GM19395 (cell line): ENCODE results near the gene MBNL1.
A peak's percentile ranks its signal among the peaks of the same experiment; 100 is the strongest.
"Not testable (repeated sequence)": the region's sequence is repeated elsewhere in the genome, so short reads cannot be mapped to it uniquely, and the experiment has no call there.

ENCODE experiments used
- ATAC-seq: cut with Tn5 transposase; IDR thresholded peaks from one replicate; pipeline ENCODE4 v1.9.1; 2021; ENCODE audit warnings: mild to moderate bottlenecking, moderate library complexity; ENCODE audit not compliant: unreplicated experiment

Gene MBNL1

DNA sequence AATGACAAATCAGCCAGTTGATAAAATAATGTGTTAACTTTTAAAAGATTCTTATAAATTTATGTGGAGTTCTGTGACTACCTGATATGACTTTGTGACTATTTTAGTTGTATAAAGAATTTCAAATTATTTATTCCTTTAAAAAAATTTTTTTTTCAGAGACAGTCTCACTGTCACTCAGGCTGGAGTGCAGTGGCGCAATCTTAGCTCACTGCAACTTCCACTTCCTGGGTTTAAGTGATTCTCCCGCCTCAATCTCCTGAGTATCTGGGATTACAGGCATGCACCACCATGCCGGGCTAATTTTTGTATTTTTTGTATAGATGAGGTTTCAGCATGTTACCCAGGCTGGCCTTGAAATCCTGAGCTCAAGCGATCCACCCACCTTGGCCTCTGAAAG lies 48.5 kb downstream of the MBNL1 start:
- ATAC-seq = no peak

DNA sequence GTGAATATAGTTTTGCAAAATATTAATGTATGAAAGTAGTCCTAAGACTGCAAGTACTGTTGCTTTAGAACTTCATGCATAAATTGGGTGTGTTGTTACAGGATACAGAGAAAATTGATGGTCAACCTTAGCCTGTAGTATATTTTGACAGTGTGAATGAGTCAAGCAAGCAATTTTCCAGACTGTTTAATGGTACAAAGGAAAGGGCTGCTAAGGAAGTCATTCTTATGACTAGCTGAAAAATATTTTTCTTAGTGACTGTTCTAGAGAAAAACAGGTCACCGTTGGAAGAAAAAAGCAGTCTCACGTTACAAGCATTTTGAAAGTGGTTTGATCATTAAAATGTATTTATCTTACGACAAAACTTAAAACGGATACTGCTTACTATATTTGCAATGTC lies 49.2 kb downstream of the MBNL1 start:
- ATAC-seq = no peak

DNA sequence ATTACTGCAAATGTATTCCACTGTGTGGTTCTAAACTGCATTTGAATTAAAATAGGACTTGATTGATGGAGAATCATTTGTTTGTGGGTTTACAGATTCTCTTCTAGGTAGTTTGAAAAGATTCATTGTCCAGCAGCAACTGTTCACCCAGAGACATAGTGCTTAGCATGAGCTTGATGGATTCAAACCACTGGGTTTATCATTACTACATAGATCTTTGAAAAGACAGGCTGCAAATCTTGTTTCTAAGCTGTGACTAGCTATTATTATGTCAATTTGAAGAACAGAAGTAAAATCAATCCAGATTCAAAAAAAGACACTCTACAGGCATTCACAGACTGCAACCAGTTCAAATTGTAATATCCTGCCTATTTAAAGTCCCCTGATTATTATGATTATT lies 49.8 kb downstream of the MBNL1 start:
- ATAC-seq = no peak

DNA sequence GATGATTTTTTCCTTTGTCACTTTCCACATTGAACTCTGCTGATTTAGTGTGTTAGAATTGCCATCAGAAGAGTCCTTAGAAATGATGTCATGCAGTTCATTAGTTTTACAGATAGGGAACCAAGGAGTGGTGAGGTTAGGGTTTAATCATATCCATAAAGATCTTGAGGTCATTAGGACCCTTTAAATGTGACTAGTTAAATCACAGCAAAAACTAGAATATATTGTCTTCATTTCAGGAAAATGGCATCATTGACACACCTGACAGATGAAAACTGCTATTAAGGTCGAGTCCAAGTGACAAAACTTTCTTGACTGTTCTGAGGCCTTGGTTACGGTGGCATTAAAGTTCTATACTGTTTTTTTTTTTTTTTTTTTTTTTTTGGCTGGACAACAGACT lies 50.5 kb downstream of the MBNL1 start:
- ATAC-seq = no peak

DNA sequence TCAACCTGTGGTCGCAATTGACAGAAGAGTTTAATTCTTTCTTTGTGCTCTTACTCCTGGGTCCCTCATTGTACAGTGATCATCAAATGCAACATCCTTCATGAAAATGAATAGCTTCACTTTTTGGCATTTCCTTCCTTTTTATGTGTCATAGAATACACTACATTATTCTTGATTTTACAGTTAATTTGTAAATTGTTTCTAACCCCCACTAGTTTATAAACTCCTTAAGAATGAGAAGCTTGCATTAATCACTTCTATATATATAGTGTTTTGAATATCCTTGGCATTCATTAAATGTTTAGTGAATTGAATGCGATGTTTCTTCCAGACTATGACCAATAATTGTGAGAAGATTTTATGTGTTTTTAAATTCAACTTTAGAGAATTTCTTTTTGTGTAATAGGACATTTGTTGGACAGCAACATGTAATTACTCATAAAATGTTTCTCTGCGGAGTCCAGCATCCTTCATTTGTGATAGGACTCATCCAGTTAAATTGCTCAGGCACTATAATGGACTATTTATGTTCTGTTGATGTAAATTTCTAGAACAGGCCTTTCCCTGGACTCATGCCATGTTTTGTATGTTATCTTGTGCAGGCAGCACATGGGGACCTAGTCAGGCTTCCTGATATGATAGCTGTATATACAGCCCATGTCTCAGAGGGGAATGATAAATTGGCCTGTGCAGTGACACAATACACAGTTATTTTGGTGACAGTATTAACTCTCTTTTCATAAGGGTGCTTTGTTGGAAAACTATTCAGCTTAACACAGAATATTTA lies 51.3 kb downstream of the MBNL1 start:
- no peak for ATAC-seq

DNA sequence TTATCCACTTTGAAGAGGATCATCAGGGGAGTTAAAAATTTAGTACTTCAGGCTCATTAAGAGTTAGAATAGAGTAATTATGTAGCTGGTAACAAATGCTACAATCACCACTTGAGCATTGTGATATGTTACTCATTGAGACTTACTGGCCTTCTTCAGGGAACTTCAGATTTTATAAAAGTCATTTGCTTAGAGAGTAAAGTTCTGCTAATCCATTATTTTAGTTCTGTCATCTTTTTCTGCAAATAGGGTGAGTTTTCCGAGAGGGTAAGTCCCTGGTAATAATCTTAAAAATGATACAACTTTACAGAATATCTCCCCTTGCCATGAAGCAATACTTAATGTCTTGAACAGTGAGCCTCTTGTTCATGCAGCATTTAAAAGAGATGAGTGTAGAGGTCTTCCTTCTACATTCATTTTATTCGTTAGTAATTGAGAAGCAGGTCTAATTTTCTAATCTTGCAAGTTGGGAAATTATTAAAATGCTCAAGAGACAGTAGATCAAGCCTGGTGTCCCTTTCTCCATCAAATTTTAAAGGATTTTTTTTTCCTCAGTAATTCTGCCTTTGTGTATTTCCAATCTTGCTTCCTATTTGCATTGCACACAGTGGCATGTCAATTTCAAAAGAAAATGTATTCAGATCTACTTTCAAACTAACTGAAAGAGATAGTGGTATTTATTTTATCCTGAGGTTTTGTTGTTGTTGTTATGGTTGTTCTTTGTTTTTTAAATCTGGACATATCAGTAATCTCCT lies 52.6 kb downstream of the MBNL1 start:
- ATAC-seq = no peak

DNA sequence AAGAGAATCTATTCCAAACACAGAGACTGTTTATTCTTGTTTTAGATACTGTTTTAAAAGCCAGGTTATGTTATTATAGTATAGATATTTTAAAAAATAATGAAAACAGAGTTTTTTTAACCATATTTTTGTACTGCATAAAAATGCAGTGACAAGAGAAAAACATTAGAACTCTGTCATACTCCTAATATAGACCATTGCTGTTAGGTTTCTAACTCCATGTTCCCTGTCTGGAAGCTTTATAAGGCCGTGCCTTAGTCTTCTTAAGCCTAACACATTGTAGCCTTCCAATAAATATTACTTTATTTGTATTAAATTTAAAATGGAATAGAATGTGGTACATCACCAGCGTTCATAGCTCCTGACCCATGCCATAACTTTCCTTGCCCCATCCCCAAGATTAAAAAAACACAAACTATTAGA lies 53.2 kb downstream of the MBNL1 start:
- no peak for ATAC-seq

DNA sequence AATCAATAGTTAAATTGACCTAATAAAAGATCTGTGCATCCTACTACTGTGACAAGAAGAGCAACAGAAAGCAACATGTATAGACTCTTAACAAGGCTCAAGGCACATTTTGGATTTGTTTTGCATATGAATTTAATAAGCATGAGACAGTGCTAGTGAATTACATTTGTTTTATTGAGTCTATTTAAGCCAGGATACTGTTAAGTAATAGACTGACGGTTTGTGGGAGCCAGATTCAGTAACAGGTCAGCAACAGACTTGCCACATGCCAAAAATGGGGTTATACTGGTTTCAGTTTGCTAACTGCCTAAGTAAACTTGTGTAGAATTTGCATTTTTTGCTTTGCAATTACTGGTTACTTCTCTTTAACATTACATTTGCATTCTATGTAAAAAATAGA lies 54.0 kb downstream of the MBNL1 start:
- ATAC-seq = peak; percentile 62

DNA sequence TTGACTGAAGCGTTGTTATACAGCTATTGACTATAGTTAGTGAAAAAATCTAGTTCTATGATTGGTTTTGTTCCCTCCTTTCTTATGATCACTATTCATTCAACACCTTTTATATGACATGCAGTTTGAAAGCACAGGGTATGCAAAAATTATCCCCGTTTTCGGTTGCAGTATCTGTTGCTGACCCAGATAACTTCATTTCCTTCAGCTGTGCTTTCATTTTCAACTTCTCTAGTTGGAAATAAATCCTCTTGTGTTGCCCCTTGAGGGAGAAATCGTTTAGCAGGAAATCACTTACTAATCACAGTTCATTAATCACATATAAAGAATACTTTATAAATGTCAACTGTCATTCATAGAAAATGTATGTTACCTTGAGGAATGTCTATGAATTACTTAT lies 55.1 kb downstream of the MBNL1 start:
- ATAC-seq = peak; percentile 86

DNA sequence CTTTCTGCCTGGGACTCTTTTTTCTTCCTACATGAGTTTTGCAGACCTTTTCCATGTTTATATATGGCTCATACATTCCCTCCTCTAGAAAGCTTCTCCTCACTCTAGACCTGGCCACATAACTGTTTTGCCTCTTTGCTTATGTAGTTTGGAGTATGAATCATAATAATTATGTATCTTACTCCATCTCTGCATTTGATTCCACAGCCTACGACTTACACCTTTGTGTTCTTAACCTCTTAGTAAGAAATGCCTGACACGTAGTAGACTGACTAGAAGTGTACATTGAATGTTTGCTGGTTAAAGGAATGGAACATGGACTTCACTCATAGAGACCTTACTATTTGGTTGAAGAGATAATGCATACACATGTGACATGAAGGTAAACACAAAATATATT lies 56.4 kb downstream of the MBNL1 start:
- ATAC-seq = no peak

DNA sequence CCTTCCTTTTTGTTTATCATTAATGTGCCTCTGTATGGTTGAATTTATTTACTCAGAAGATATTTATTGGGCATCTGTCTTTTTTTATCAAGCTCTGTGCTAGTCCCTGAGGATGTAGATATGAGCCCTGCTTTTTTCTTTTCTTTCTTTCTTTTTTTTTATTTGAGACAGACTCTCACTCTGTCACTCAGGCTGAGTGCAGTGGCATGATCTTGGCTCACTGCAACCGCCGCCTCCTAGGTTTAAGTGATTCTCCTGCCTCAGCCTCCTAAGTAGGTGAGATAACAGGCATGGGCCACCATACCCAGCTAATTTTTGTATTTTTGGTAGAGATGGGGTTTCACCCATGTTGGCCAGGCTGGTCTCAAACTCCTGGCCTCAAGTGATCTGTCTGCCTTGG lies 58.5 kb downstream of the MBNL1 start:
- no peak for ATAC-seq

DNA sequence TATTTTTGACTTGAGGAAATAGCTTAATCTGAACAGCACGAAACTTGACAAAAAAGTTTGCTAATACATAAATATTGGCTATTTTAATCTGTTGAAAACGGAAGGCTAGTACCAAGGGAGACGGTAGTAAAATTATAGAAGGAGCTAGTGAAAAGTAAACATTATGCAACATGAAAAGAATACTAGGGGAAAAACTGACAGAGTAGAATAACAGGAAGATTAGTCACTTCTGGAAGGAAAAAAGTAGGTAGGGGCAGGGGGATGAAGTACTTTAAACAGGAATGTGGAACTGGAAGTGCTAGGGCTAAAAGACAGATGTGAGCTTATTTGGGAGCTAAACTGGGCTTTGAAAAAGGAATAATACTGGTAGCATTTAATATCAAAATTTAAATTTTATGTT lies 60.1 kb downstream of the MBNL1 start:
- ATAC-seq = no peak

DNA sequence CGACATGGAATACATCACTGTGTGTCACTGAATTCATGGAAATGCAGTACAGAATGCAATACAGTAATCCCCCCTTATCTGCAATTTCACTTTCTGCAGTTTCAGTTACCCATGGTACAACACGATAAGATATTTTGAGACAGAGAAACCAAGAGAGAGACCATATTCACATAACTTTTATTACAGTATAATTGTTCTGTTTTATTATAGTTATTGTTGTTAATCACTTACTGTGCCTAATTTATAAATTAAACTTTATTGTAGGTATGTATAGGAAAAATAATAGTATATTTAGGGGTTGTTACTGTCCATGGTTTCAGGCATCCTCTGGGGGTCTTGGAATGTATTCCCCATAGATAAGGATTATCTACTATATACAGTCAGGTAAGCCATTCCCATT lies 61.8 kb downstream of the MBNL1 start:
- ATAC-seq = no peak

DNA sequence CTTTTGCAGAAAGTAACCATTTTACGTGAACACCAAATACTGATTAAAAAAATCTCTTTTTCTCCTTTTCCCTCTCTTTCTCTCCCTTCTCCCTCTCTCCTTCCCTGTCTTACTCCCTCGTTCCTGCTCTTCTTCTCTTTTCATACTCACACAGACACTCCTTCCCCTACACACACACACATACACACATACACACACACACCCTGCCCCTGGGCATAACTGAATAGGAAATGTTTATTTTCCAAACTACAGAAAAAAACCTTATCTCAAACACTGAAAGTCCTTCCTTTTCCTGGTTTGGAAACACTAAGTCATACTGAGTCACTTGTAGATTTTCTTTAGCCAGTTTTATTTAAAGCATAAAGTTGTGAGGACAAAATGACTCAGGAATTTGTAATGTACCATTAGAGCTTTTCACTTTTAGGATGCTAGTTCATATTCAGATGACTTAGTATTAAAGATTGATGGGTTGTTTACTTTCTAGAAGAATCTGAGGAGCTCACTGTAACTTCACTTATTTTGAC lies 62.4 kb downstream of the MBNL1 start:
- ATAC-seq = no peak

DNA sequence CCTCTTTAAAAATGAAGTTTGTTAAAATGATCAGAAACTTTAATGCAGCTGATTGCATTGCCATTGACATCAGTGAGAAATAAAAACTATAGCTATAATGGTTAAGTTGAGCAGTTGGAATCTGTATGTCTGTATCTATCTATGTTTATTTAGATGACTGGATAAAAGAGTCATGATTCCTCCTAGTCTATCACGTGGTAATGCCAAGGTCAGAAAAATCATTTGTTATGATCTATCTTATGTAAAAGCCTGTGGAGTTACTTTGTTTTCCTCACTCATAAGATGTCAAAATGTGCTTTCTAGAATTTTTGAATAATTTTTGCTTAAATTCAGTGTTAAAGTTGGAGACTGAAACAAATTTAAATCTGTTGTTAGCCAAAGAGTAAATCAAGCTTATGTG lies 63.3 kb downstream of the MBNL1 start:
- no peak for ATAC-seq

DNA sequence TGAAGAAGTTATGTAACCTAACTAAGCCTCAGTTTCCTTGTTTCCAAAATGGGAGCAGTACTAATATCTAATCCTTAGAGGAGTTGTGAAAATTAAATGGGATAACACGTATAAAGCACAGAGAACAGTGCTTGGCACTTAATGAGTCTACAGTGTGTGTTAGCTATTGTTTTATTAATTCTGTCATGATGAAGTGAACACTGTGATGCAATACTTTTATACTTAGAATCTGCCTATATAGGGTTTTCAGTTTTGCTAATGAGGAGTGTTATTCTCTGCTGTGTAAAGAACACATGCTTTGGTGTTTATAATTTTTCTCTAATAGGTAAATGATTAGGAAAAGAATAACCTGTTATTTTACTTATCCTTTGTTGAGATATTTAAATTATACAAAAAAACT lies 65.2 kb downstream of the MBNL1 start:
- ATAC-seq = no peak

DNA sequence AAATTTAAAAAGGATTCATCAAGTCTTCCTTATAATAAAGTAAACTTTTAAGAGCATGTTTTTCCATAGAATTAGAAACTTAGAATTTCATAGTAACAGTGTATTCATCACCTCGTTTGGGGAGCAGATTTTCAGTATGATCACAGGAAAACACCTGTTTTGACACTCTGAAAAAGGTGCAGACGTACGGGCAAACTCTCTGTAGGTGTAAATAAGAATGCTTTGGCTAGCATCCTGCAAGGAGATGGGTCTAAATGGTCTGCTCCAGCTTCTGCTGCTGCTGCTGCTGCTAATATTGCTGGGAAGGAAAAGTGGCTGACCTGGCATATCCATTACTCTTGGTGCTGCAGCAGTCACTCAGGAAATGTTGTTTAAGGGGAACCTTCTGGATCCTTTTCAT lies 66.0 kb downstream of the MBNL1 start:
- ATAC-seq = no peak

DNA sequence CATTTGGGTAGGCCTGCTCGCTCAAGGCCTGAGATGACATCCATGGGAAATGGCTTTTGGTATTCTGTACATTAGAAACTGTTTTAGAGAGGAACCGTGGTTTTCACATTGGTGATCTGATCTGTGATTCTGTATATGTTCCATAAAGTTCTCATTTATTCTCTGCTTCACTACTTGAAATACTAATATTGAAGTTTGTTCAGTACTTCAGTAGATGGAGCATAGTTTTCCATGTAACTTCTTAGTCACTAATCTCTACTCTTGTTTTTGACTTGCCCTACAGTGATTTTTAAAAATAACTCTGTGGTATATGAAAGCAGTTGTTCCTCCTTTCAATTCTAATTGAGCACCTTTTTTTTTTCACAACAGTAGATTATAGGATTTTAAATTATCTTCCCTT lies 66.5 kb downstream of the MBNL1 start:
- peak; percentile 55 for ATAC-seq

DNA sequence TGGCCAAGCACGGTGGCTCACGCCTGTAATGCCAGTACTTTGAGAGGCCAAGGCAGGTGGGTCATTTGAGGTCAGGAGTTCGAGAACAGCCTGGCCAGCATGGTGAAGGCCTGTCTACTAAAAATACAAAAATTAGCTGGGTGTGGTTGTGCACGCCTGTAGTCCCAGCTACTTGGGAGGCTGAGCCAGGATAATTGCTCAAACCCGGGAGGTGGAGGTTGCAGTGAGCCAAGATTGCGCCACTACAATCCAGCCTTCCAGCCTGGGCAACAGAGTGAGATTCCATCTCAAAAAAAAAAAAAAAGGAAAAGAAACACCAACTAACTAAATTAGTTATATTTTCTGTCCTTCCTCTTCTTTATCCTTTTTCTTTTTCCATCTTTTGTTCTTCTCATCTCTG lies 68.6 kb downstream of the MBNL1 start:
- not testable (repeated sequence) for ATAC-seq

DNA sequence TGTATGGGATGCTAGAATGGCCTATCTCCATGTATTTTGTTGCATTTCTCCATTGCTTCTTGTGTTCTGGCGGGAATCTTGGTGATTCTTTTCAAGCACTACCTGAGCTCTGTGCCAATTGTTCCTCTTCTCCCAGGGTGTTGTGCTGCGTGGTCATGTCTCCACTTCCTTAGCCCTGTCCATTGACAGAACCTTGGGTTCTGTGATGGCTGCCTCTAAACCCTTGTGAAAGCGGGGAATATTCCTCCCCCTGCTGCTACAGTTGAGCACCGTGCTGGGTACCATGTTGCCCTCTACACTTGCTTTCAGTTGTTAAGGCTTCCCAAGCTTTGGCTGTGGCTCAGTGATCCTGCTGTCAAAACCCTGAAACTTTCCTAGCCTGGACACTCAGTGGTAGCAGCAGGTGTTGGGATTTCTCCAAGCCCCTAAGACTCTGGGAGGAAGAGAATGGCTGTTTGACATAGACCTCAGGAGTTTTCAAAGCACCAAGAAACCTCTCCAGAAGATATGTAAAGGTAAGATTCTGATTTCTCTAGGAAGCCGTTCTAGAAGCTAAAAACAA lies 69.5 kb downstream of the MBNL1 start:
- ATAC-seq = no peak

DNA sequence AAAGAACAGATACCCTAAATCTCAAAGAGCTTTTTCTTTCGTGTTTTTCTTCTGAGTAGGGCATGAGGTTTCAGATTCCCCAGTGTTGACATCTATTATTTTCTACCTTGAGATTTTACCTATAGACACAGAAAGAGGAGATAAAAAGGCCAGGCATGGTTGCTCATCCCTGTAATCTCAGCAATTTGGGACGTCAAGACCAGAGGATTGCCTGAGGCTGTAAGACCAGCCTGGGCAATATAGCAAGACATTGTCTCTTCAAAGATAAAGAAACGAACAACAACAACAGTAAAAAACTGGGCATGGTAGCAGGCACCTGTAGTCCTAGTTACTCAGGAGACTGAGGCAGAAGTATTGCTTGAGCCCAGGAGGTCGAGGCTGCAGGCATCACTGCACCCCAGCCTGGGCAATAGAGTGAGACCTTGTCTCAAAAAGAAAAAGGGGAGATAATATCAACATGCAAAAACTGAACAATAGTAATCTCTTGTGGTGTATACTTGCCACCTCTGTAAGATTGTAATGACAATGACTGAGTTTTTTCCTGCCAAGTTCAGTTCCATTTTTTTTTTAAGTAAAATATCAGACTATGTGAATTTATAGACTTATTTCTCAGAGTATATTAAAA lies 71.3 kb downstream of the MBNL1 start:
- no peak for ATAC-seq

DNA sequence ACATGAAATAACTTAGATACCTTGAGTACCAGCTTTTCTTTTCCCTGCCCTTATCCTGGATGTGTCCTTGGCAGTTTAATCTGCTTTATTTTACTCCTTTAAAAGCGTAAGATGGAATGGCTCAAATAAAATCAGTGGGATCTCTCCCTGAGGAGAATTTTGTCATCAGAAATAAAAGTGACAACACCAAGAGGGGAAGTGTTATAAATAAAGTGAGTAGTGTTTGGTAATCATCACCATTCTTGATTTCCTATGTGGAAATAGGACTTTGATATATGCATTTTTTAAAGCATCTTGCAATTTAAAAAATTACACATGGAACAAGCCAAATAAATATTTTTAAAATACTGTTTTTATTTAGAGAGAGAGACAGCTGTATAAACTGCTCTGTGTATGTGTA lies 76.5 kb downstream of the MBNL1 start:
- no peak for ATAC-seq
